ENCODE data around the gene PABPC4L.

DNA sequence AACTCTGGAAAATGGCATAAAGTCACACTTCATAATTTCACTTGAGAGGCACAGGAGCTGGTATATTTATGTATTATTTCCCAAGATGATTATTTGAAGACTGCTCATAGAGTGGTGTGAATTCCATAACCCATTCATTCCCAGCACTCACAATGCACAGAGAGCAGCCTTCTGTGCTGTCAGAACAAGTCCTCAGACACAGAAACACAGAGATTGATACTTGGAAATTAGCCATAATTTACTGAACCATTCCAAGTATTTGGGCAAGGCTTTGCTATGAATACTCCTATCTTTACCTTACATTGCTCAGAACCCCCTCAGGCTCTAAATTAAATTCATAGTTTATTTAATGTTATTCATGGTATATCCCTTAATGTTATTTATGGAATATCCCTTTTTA, 53.6 kb downstream of the PABPC4L start:
- TF ChIP-seq, protein P1, sequence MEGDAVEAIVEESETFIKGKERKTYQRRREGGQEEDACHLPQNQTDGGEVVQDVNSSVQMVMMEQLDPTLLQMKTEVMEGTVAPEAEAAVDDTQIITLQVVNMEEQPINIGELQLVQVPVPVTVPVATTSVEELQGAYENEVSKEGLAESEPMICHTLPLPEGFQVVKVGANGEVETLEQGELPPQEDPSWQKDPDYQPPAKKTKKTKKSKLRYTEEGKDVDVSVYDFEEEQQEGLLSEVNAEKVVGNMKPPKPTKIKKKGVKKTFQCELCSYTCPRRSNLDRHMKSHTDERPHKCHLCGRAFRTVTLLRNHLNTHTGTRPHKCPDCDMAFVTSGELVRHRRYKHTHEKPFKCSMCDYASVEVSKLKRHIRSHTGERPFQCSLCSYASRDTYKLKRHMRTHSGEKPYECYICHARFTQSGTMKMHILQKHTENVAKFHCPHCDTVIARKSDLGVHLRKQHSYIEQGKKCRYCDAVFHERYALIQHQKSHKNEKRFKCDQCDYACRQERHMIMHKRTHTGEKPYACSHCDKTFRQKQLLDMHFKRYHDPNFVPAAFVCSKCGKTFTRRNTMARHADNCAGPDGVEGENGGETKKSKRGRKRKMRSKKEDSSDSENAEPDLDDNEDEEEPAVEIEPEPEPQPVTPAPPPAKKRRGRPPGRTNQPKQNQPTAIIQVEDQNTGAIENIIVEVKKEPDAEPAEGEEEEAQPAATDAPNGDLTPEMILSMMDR (IDR thresholded peaks at IDR 0.05; ENCODE audit: insufficient read depth, low read depth, low read length), result no peak
- no peak for TF ChIP-seq EZH2 (IDR thresholded peaks at IDR 0.05; ENCODE audit: insufficient read depth, low read length)
